Panc1 (cell line): ENCODE results near the gene BICD2. TPM values are rescaled to one million over a fixed set of nuclear protein-coding genes. Genes with fewer than 3 reads are reported as not detected.

Source experiments
- ATAC-seq: fragments of 200-7000 bp; cut with Tn5 transposase; 2 replicates; pipeline ENCODE4 v1.9.1; 2020; ENCODE audit warnings: mild to moderate bottlenecking, moderate library complexity
- BruUV-seq: library from RNA; stranded (reverse); fragments of 400-500 nt; replicated peaks from 2 replicates; lab custom pipeline; 2021; lab: Mats Ljungman, UMichigan
- CTCF ChIA-PET: fragments of 300-600 bp; sonication (Branson Sonifier 250); formaldehyde crosslinking; loops from one replicate; lab custom pipeline; 2022; ENCODE audit warnings: antibody characterized with exemption; lab: Charles Lee
- POLR2A ChIA-PET: fragments of 300-600 bp; sonication (Branson Sonifier 250); formaldehyde crosslinking; loops from one replicate; lab custom pipeline; 2022; ENCODE audit warnings: antibody characterized with exemption; lab: Charles Lee
- DNase-seq: peaks from one replicate; pipeline ENCODE4 v3.0.0-alpha.2; 2010; ENCODE audit warnings: low read depth, low spot score
- H3K27ac ChIP-seq: 2 replicates; pipeline ENCODE4 v1.5.1; 2011; ENCODE audit warnings: mild to moderate bottlenecking, low read length, inconsistent platforms
- H3K27me3 ChIP-seq: fragments of 200-500 bp; sonication (Bioruptor generic); 2 replicates; pipeline ENCODE4 v1.6.0; 2014; ENCODE audit warnings: low read length, inconsistent platforms; ENCODE audit not compliant: control insufficient read depth, insufficient read depth
- H3K36me3 ChIP-seq: fragments of 200-500 bp; sonication (Bioruptor generic); 2 replicates; pipeline ENCODE4 v1.5.1; 2014; ENCODE audit warnings: inconsistent platforms, mild to moderate bottlenecking, low read length, moderate library complexity; ENCODE audit not compliant: control insufficient read depth, insufficient read depth
- H3K4me1 ChIP-seq: 2 replicates; pipeline ENCODE4 v1.5.1; 2011; ENCODE audit warnings: inconsistent platforms, mild to moderate bottlenecking, low read length, moderate library complexity; ENCODE audit not compliant: control insufficient read depth, insufficient read depth
- H3K4me3 ChIP-seq, 2 experiments: 2 replicates each; pipeline ENCODE4 v1.5.1; 2011 to 2012; ENCODE audit warnings: low read depth in 2 of 2, low read length in 2 of 2, mild to moderate bottlenecking in 2 of 2, inconsistent platforms in 1 of 2, moderate library complexity in 1 of 2
- H3K9me3 ChIP-seq: fragments of 200-500 bp; sonication (Bioruptor generic); 2 replicates; pipeline ENCODE4 v1.5.1; 2014; ENCODE audit warnings: low read depth, mild to moderate bottlenecking, inconsistent platforms, low read length, moderate library complexity; ENCODE audit not compliant: control insufficient read depth, insufficient read depth
- CTCF ChIP-seq: fragments of 450-650 bp; IDR thresholded peaks from 2 replicates; pipeline ENCODE4 v1.5.1; 2017; ENCODE audit warnings: mild to moderate bottlenecking
- POLR2AphosphoS5 ChIP-seq: IDR thresholded peaks from 2 replicates; pipeline ENCODE4 v1.6.1; 2012; ENCODE audit warnings: mild to moderate bottlenecking, low read depth, low read length, moderate library complexity
- SIN3A ChIP-seq: IDR thresholded peaks from 2 replicates; pipeline ENCODE4 v1.6.1; 2012; ENCODE audit warnings: low read depth, mild to moderate bottlenecking, low read length, moderate library complexity, borderline replicate concordance; ENCODE audit not compliant: insufficient read depth
- TCF7L2 ChIP-seq: IDR thresholded peaks from 2 replicates; pipeline ENCODE4 v1.6.1; 2011; ENCODE audit warnings: mild to moderate bottlenecking, low read depth, low read length, inconsistent platforms
- in situ Hi-C: cut with HindIII; loops from 2 replicates; pipeline ENCODE4 v1.10.0; 2016; ENCODE audit warnings: low sequenced_read_pairs, low pct_unique_long_range_greater_than_20kb
- intact Hi-C: fragments of 100-400 bp; cut with micrococcal nuclease; formaldehyde crosslinking; loops from one replicate; pipeline ENCODE4 v1.10.0; 2022; ENCODE audit not compliant: unreplicated experiment
- total RNA-seq: library from RNA; stranded (reverse); gene quantifications from one replicate; pipeline ENCODE4 v1.2.1, GENCODE V29; 2021; ENCODE audit not compliant: unreplicated experiment
- TF ChIP-seq, protein P1 (sequence below), 2 experiments: IDR thresholded peaks; 2 replicates each; pipeline ENCODE4 v1.6.1; 2011 to 2012; ENCODE audit warnings: low read depth in 2 of 2, control low read depth in 1 of 2, low read length in 1 of 2, mild to moderate bottlenecking in 1 of 2, moderate library complexity in 1 of 2; ENCODE audit not compliant: insufficient read depth in 1 of 2

BICD2 gene
- total RNA-seq, 1 experiment from 2014 or later, result 17.3 TPM

- BruUV-seq, result no TSS peak
- Histone ChIP-seq H3K9me3 (no peaks in the 10 kb centered on the region), H3K27ac (no peak overlapping the region), H3K4me3 (no peak overlapping the region), H3K27me3 (no peaks in the 10 kb centered on the region), H3K4me1 (no peaks in the 10 kb centered on the region), H3K36me3 (no peaks in the 10 kb centered on the region)
- ChIA-PET POLR2A (no interaction called here), CTCF (no interaction called here)
- DNase-seq (no peak), ATAC-seq (0 out of 2 replicates have a peak, but pooled peaks have one; percentile 21)
- in situ Hi-C loops (no loop called here), intact Hi-C loops (no loop called here)
- TF ChIP-seq POLR2AphosphoS5 (no peak), CTCF (no peak), TCF7L2 (no peak), SIN3A (no peak)
- TF ChIP-seq, protein P1, sequence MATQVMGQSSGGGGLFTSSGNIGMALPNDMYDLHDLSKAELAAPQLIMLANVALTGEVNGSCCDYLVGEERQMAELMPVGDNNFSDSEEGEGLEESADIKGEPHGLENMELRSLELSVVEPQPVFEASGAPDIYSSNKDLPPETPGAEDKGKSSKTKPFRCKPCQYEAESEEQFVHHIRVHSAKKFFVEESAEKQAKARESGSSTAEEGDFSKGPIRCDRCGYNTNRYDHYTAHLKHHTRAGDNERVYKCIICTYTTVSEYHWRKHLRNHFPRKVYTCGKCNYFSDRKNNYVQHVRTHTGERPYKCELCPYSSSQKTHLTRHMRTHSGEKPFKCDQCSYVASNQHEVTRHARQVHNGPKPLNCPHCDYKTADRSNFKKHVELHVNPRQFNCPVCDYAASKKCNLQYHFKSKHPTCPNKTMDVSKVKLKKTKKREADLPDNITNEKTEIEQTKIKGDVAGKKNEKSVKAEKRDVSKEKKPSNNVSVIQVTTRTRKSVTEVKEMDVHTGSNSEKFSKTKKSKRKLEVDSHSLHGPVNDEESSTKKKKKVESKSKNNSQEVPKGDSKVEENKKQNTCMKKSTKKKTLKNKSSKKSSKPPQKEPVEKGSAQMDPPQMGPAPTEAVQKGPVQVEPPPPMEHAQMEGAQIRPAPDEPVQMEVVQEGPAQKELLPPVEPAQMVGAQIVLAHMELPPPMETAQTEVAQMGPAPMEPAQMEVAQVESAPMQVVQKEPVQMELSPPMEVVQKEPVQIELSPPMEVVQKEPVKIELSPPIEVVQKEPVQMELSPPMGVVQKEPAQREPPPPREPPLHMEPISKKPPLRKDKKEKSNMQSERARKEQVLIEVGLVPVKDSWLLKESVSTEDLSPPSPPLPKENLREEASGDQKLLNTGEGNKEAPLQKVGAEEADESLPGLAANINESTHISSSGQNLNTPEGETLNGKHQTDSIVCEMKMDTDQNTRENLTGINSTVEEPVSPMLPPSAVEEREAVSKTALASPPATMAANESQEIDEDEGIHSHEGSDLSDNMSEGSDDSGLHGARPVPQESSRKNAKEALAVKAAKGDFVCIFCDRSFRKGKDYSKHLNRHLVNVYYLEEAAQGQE (IDR thresholded peaks at IDR 0.05; ENCODE audit: insufficient read depth in 1 of 2, low read depth in 2 of 2, low read length in 1 of 2), result no peak
These were observed 17.8 kb downstream of the BICD2 start for GRCh38 chr9:92746567-92747458.

DNA sequence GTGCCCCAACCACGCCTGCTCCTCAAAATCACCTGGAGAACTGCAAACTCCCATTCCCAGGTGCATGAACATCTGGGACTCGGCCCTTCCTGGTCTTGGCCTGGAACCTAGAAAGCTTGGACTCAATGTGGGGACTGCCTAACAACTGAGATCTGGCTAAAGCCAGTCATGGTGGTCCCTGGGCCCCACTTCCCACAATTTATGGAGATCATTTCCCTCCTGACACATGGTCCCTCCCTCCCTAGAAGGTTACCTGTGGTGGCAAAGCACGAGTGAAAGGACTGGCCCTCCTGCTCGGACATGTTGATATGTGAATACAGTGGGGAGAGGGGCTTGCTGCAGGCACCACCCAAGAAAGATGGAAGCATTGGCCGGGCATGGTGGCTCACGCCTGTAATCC lies 18.8 kb downstream of the BICD2 start:
- in situ Hi-C loops, result no loop called here
- ATAC-seq (no peak), DNase-seq (no peak)
- H3K4me3 ChIP-seq, result no peak overlapping the region
- no TSS peak for BruUV-seq
- H3K27me3 ChIP-seq, result no peaks in the 10 kb centered on the region
- POLR2A ChIA-PET, result no interaction called here
- no peaks in the 10 kb centered on the region for H3K4me1 ChIP-seq
- CTCF ChIA-PET, result no interaction called here
- TF ChIP-seq, protein P1 (IDR thresholded peaks at IDR 0.05; ENCODE audit: insufficient read depth in 1 of 2, low read depth in 2 of 2, low read length in 1 of 2), result no peak
- TF ChIP-seq CTCF (no peak), POLR2AphosphoS5 (no peak), TCF7L2 (no peak), SIN3A (no peak)
- H3K36me3 ChIP-seq, result no peaks in the 10 kb centered on the region
- no peaks in the 10 kb centered on the region for H3K9me3 ChIP-seq
- H3K27ac ChIP-seq, result no peak overlapping the region
- intact Hi-C loops, result no loop called here
